ENCODE results near the gene ELAVL1.

The ELAVL1 gene

GRCh38 chr19:8004001-8004400 lies 1.4 kb downstream of the ELAVL1 start:
- Mint-ChIP-seq H3K4me3 (peak overlapping the region; percentile 79), H3K9me3 (no peaks in the 10 kb centered on the region), H3K36me3 (ENCODE audit: insufficient read depth) (peaks cover 13% of the 10 kb centered on the region), H3K4me1 (peaks cover 50% of the 10 kb centered on the region), H3K27me3 (no peaks in the 10 kb centered on the region), H3K27ac (ENCODE audit: low read depth) (peak overlapping the region; percentile 68)
- no peak for DNase-seq (ENCODE audit: low spot score in 2 of 2)
- no peak for ATAC-seq (replicated peaks; ENCODE audit: extremely low read depth, poor library complexity, severe bottlenecking)

GRCh38 chr19:8001995-8002849 lies 3.2 kb downstream of the ELAVL1 start:
- peak overlapping the region; percentile 94 for H3K27ac Mint-ChIP-seq (ENCODE audit: low read depth)
- H3K36me3 Mint-ChIP-seq (ENCODE audit: insufficient read depth): peaks cover 15% of the 10 kb centered on the region
- no peaks in the 10 kb centered on the region for H3K9me3 Mint-ChIP-seq
- peaks cover 58% of the 10 kb centered on the region for H3K4me1 Mint-ChIP-seq
- H3K27me3 Mint-ChIP-seq: no peaks in the 10 kb centered on the region
- H3K4me3 Mint-ChIP-seq: peak overlapping the region; percentile 79
- DNase-seq (ENCODE audit: low spot score in 2 of 2) (peak; percentile 55 to 73), ATAC-seq (replicated peaks; ENCODE audit: extremely low read depth, poor library complexity, severe bottlenecking) (no peak)

GRCh38 chr19:8001651-8001994 lies 3.8 kb downstream of the ELAVL1 start:
- ATAC-seq (replicated peaks; ENCODE audit: extremely low read depth, poor library complexity, severe bottlenecking): no peak
- peak overlapping the region; percentile 94 for H3K27ac Mint-ChIP-seq (ENCODE audit: low read depth)
- H3K9me3 Mint-ChIP-seq: no peaks in the 10 kb centered on the region
- H3K4me3 Mint-ChIP-seq: peak overlapping the region; percentile 79
- H3K27me3 Mint-ChIP-seq: no peaks in the 10 kb centered on the region
- DNase-seq (ENCODE audit: low spot score in 2 of 2): no peak
- peaks cover 64% of the 10 kb centered on the region for H3K4me1 Mint-ChIP-seq
- peaks cover 15% of the 10 kb centered on the region for H3K36me3 Mint-ChIP-seq (ENCODE audit: insufficient read depth)

GRCh38 chr19:8000298-8001038 lies 5.0 kb downstream of the ELAVL1 start:
- DNase-seq (ENCODE audit: low spot score in 2 of 2) (no peak), ATAC-seq (replicated peaks; ENCODE audit: extremely low read depth, poor library complexity, severe bottlenecking) (no peak)
- Mint-ChIP-seq H3K4me1 (peaks cover 66% of the 10 kb centered on the region), H3K9me3 (no peaks in the 10 kb centered on the region), H3K36me3 (ENCODE audit: insufficient read depth) (peaks cover 14% of the 10 kb centered on the region), H3K27me3 (no peaks in the 10 kb centered on the region), H3K4me3 (no peak overlapping the region), H3K27ac (ENCODE audit: low read depth) (peak overlapping the region; percentile 94)

GRCh38 chr19:7999376-7999775 lies 6.1 kb downstream of the ELAVL1 start:
- no peak for ATAC-seq (replicated peaks; ENCODE audit: extremely low read depth, poor library complexity, severe bottlenecking)
- Mint-ChIP-seq H3K4me3 (no peak overlapping the region), H3K27ac (ENCODE audit: low read depth) (no peak overlapping the region), H3K9me3 (no peaks in the 10 kb centered on the region), H3K4me1 (peaks cover 72% of the 10 kb centered on the region), H3K36me3 (ENCODE audit: insufficient read depth) (peaks cover 12% of the 10 kb centered on the region), H3K27me3 (no peaks in the 10 kb centered on the region)
- no peak for DNase-seq (ENCODE audit: low spot score in 2 of 2)

GRCh38 chr19:7997809-7998480 lies 7.5 kb downstream of the ELAVL1 start:
- Mint-ChIP-seq H3K4me1 (peaks cover 69% of the 10 kb centered on the region), H3K36me3 (ENCODE audit: insufficient read depth) (peaks cover 12% of the 10 kb centered on the region), H3K4me3 (no peak overlapping the region), H3K27me3 (no peaks in the 10 kb centered on the region), H3K27ac (ENCODE audit: low read depth) (peak overlapping the region; percentile 25), H3K9me3 (no peaks in the 10 kb centered on the region)
- DNase-seq (ENCODE audit: low spot score in 2 of 2): no peak
- no peak for ATAC-seq (replicated peaks; ENCODE audit: extremely low read depth, poor library complexity, severe bottlenecking)

- ATAC-seq (replicated peaks; ENCODE audit: extremely low read depth, poor library complexity, severe bottlenecking) (no peak), DNase-seq (ENCODE audit: low spot score in 2 of 2) (no peak)
- Mint-ChIP-seq H3K36me3 (ENCODE audit: insufficient read depth) (peaks cover 14% of the 10 kb centered on the region), H3K27me3 (no peaks in the 10 kb centered on the region), H3K9me3 (no peaks in the 10 kb centered on the region), H3K4me1 (peaks cover 59% of the 10 kb centered on the region), H3K4me3 (no peak overlapping the region), H3K27ac (ENCODE audit: low read depth) (no peak overlapping the region)
These were observed 8.6 kb downstream of the ELAVL1 start for GRCh38 chr19:7996883-7997282.

GRCh38 chr19:7995810-7996158 lies 9.7 kb downstream of the ELAVL1 start:
- no peaks in the 10 kb centered on the region for H3K27me3 Mint-ChIP-seq
- no peak for DNase-seq (ENCODE audit: low spot score in 2 of 2)
- ATAC-seq (replicated peaks; ENCODE audit: extremely low read depth, poor library complexity, severe bottlenecking): no peak
- H3K4me1 Mint-ChIP-seq: peaks cover 48% of the 10 kb centered on the region
- H3K4me3 Mint-ChIP-seq: no peak overlapping the region
- H3K36me3 Mint-ChIP-seq (ENCODE audit: insufficient read depth): peaks cover 18% of the 10 kb centered on the region
- H3K27ac Mint-ChIP-seq (ENCODE audit: low read depth): peak overlapping the region; percentile 51
- no peaks in the 10 kb centered on the region for H3K9me3 Mint-ChIP-seq

GRCh38 chr19:7994928-7995809 lies 10.3 kb downstream of the ELAVL1 start:
- Mint-ChIP-seq H3K27ac (ENCODE audit: low read depth) (peak overlapping the region; percentile 51), H3K4me3 (no peak overlapping the region)
- ATAC-seq (replicated peaks; ENCODE audit: extremely low read depth, poor library complexity, severe bottlenecking): no peak

GRCh38 chr19:7994114-7994513 lies 11.3 kb downstream of the ELAVL1 start:
- DNase-seq (ENCODE audit: low spot score in 2 of 2) (no peak), ATAC-seq (replicated peaks; ENCODE audit: extremely low read depth, poor library complexity, severe bottlenecking) (no peak)
- no peaks in the 10 kb centered on the region for H3K27me3 Mint-ChIP-seq
- peaks cover 24% of the 10 kb centered on the region for H3K36me3 Mint-ChIP-seq (ENCODE audit: insufficient read depth)
- H3K4me1 Mint-ChIP-seq: peaks cover 37% of the 10 kb centered on the region
- H3K9me3 Mint-ChIP-seq: no peaks in the 10 kb centered on the region
- no peak overlapping the region for H3K4me3 Mint-ChIP-seq
- no peak overlapping the region for H3K27ac Mint-ChIP-seq (ENCODE audit: low read depth)

More at GRCh38 chr19:7994928-7995809, 10.3 kb downstream of the ELAVL1 start:
- Mint-ChIP-seq H3K36me3 (ENCODE audit: insufficient read depth) (peaks cover 22% of the 10 kb centered on the region), H3K9me3 (no peaks in the 10 kb centered on the region), H3K27me3 (no peaks in the 10 kb centered on the region), H3K4me1 (peaks cover 44% of the 10 kb centered on the region)
- DNase-seq (ENCODE audit: low spot score in 2 of 2): no peak

GRCh38 chr19:7993560-7993959 lies 11.9 kb downstream of the ELAVL1 start:
- ATAC-seq (replicated peaks; ENCODE audit: extremely low read depth, poor library complexity, severe bottlenecking): no peak
- DNase-seq (ENCODE audit: low spot score in 2 of 2): no peak
- H3K4me3 Mint-ChIP-seq: no peak overlapping the region
- peaks cover 23% of the 10 kb centered on the region for H3K36me3 Mint-ChIP-seq (ENCODE audit: insufficient read depth)
- H3K4me1 Mint-ChIP-seq: peaks cover 39% of the 10 kb centered on the region
- H3K27ac Mint-ChIP-seq (ENCODE audit: low read depth): no peak overlapping the region
- no peaks in the 10 kb centered on the region for H3K9me3 Mint-ChIP-seq
- H3K27me3 Mint-ChIP-seq: no peaks in the 10 kb centered on the region

GRCh38 chr19:7992575-7992974 lies 12.9 kb downstream of the ELAVL1 start:
- Mint-ChIP-seq H3K27ac (ENCODE audit: low read depth) (no peak overlapping the region), H3K36me3 (ENCODE audit: insufficient read depth) (peaks cover 29% of the 10 kb centered on the region), H3K4me1 (peaks cover 44% of the 10 kb centered on the region), H3K9me3 (no peaks in the 10 kb centered on the region), H3K27me3 (no peaks in the 10 kb centered on the region), H3K4me3 (no peak overlapping the region)
- DNase-seq (ENCODE audit: low spot score in 2 of 2) (no peak), ATAC-seq (replicated peaks; ENCODE audit: extremely low read depth, poor library complexity, severe bottlenecking) (no peak)
